SK-N-SH (cell line): ENCODE data around the gene C17orf114.

Experiments used
- CTCF ChIA-PET: fragments of 300-600, 350-600 bp; formaldehyde crosslinking; extraction: SDS; loops from one replicate; lab custom pipeline; 2021; lab: Yijun Ruan, JAX
- POLR2A ChIA-PET: fragments of 350-600 bp; sonication (Branson Sonifier 250); formaldehyde crosslinking; extraction: SDS; loops from one replicate; lab custom pipeline; 2020; ENCODE audit warnings: antibody characterized with exemption, inconsistent platforms; lab: Yijun Ruan, JAX
- DNase-seq: peaks from one replicate; pipeline ENCODE4 v3.0.0; 2012
- H2AFZ ChIP-seq: fragments of 200-600 bp; sonication (generic); 2 replicates; pipeline ENCODE4 v1.8.1; 2016; ENCODE audit warnings: antibody characterized with exemption, mild to moderate bottlenecking, low read depth
- H3F3A ChIP-seq: fragments of 200-600 bp; sonication (generic); replicated peaks from 2 replicates; pipeline ENCODE3; 2016; ENCODE audit warnings: antibody characterized with exemption, mild to moderate bottlenecking; ENCODE audit not compliant: insufficient read depth
- H3K27ac ChIP-seq, 2 experiments: fragments of 200-500 bp in 1 of 2; fragments of 200-600 bp in 1 of 2; sonication (Bioruptor generic) in 1 of 2; sonication (generic), shearing (Covaris generic) in 1 of 2; 2 replicates each; pipeline versions ENCODE4 v1.5.1 to v1.6.1; 2014 to 2016; ENCODE audit warnings: low read depth in 2 of 2, inconsistent platforms in 1 of 2, low read length in 1 of 2, mild to moderate bottlenecking in 1 of 2, mixed read lengths in 1 of 2
- H3K27me3 ChIP-seq: fragments of 200-600 bp; sonication (generic), shearing (Covaris generic); 2 replicates; pipeline ENCODE4 v1.6.1; 2016; ENCODE audit warnings: mixed run types; ENCODE audit not compliant: insufficient read depth
- H3K36me3 ChIP-seq, 2 experiments: fragments of 200-500 bp in 1 of 2; fragments of 200-600 bp in 1 of 2; sonication (Bioruptor generic) in 1 of 2; sonication (generic) in 1 of 2; replicated peaks in 1 of 2; 2 replicates each; pipeline versions ENCODE3 to v1.5.1; 2014 to 2016; ENCODE audit warnings: low read length in 1 of 2, mild to moderate bottlenecking in 1 of 2; ENCODE audit not compliant: insufficient read depth in 2 of 2, control insufficient read depth in 1 of 2
- H3K4me1 ChIP-seq, 2 experiments: fragments of 200-500 bp in 1 of 2; fragments of 200-600 bp in 1 of 2; sonication (Bioruptor generic) in 1 of 2; sonication (generic), shearing (Covaris generic) in 1 of 2; 2 replicates each; pipeline versions ENCODE4 v1.5.1 to v1.6.1; 2014 to 2016; ENCODE audit warnings: low read depth in 1 of 2, low read length in 1 of 2, mixed run types in 1 of 2; ENCODE audit not compliant: insufficient read depth in 2 of 2, control insufficient read depth in 1 of 2
- H3K4me2 ChIP-seq: fragments of 200-600 bp; sonication (generic), shearing (Covaris generic); 2 replicates; pipeline ENCODE4 v1.6.1; 2017; ENCODE audit warnings: mixed run types
- H3K4me3 ChIP-seq, 2 experiments: fragments of 200-500 bp in 1 of 2; fragments of 200-600 bp in 1 of 2; sonication (Bioruptor generic) in 1 of 2; sonication (generic), shearing (Covaris generic) in 1 of 2; 2 replicates each; pipeline versions ENCODE4 v1.5.1 to v1.8.1; 2014 to 2016; ENCODE audit warnings: low read depth in 2 of 2, inconsistent platforms in 1 of 2, low read length in 1 of 2, mild to moderate bottlenecking in 1 of 2, mixed read lengths in 1 of 2, moderate library complexity in 1 of 2
- H3K79me2 ChIP-seq: fragments of 200-600 bp; sonication (generic); 2 replicates; pipeline ENCODE4 v1.8.1; 2017; ENCODE audit warnings: mild to moderate bottlenecking; ENCODE audit not compliant: insufficient read depth
- H3K9ac ChIP-seq: fragments of 200-600 bp; sonication (generic); 2 replicates; pipeline ENCODE4 v1.6.1; 2017; ENCODE audit warnings: mixed run types
- H3K9me2 ChIP-seq: fragments of 200-600 bp; sonication (generic); 2 replicates; pipeline ENCODE4 v1.6.1; 2017; ENCODE audit warnings: mixed run types
- H3K9me3 ChIP-seq: fragments of 200-600 bp; sonication (generic); 2 replicates; pipeline ENCODE4 v1.6.1; 2017; ENCODE audit warnings: mixed run types, mild to moderate bottlenecking, moderate library complexity
- H4K20me1 ChIP-seq: fragments of 200-600 bp; sonication (generic); 2 replicates; pipeline ENCODE4 v1.6.1; 2017; ENCODE audit warnings: mild to moderate bottlenecking, mixed run types; ENCODE audit not compliant: insufficient read depth
- EZH2phosphoT487 ChIP-seq: fragments of 200-600 bp; sonication (generic); IDR thresholded peaks from 2 replicates; pipeline ENCODE4 v1.6.1; 2017; ENCODE audit warnings: low read depth, mixed run types, mild to moderate bottlenecking, antibody characterized with exemption, moderate library complexity, borderline replicate concordance
- FOSL2 ChIP-seq: IDR thresholded peaks from 2 replicates; pipeline ENCODE4 v1.4.0; 2012; ENCODE audit warnings: low read depth, mild to moderate bottlenecking, moderate library complexity, borderline replicate concordance
- JUND ChIP-seq: IDR thresholded peaks from 2 replicates; pipeline ENCODE4 v1.4.0; 2012
- MAX ChIP-seq: IDR thresholded peaks from 2 replicates; pipeline ENCODE4 v1.4.0; 2012; ENCODE audit warnings: low read depth
- MEF2A ChIP-seq: IDR thresholded peaks from 2 replicates; pipeline ENCODE4 v1.4.0; 2012; ENCODE audit warnings: low read depth, borderline replicate concordance
- MXI1 ChIP-seq: IDR thresholded peaks from 2 replicates; pipeline ENCODE4 v1.6.1; 2012; ENCODE audit warnings: mild to moderate bottlenecking, low read depth, low read length, improper control_type of control experiment
- PBX3 ChIP-seq: IDR thresholded peaks from 2 replicates; pipeline ENCODE4; 2012
- RCOR1 ChIP-seq: fragments of 150-350 bp; IDR thresholded peaks from 2 replicates; pipeline ENCODE4 v1.6.1; 2017; ENCODE audit warnings: antibody characterized with exemption, low read length
- RXRA ChIP-seq: IDR thresholded peaks from 2 replicates; pipeline ENCODE4 v1.4.0; 2012; ENCODE audit warnings: low read depth, mild to moderate bottlenecking, borderline replicate concordance
- SMC3 ChIP-seq: IDR thresholded peaks from 2 replicates; pipeline ENCODE4 v1.6.1; 2012; ENCODE audit warnings: low read depth, low read length, improper control_type of control experiment
- TEAD4 ChIP-seq: IDR thresholded peaks from 2 replicates; pipeline ENCODE4 v1.4.0; 2012; ENCODE audit warnings: mild to moderate bottlenecking, borderline replicate concordance; ENCODE audit not compliant: insufficient read depth
- WGBS: methylation state at CpG from one replicate; pipeline ENCODE4 v1.1.6; 2017; ENCODE audit warnings: low lambda C conversion rate; 5-methylcytosine and 5-hydroxymethylcytosine counted together
- TF ChIP-seq, protein P1 (sequence below): fragments of 200-600 bp; sonication (generic); IDR thresholded peaks from 2 replicates; pipeline ENCODE4 v1.6.1; 2017; ENCODE audit warnings: antibody characterized with exemption, mild to moderate bottlenecking, moderate library complexity
- TF ChIP-seq, protein P2 (sequence below): IDR thresholded peaks from 2 replicates; pipeline ENCODE4 v1.4.0; 2012; ENCODE audit warnings: low read depth, borderline replicate concordance
- TF ChIP-seq, protein P3 (sequence below): fragments of 150-350 bp; IDR thresholded peaks from 2 replicates; pipeline ENCODE4 v1.6.1; 2016; ENCODE audit warnings: mild to moderate bottlenecking, low read depth, low read length
- TF ChIP-seq, protein P4 (sequence below): IDR thresholded peaks from 2 replicates; pipeline ENCODE4 v1.6.1; 2012; ENCODE audit warnings: mild to moderate bottlenecking, low read depth, low read length, moderate library complexity

C17orf114 gene

DNA sequence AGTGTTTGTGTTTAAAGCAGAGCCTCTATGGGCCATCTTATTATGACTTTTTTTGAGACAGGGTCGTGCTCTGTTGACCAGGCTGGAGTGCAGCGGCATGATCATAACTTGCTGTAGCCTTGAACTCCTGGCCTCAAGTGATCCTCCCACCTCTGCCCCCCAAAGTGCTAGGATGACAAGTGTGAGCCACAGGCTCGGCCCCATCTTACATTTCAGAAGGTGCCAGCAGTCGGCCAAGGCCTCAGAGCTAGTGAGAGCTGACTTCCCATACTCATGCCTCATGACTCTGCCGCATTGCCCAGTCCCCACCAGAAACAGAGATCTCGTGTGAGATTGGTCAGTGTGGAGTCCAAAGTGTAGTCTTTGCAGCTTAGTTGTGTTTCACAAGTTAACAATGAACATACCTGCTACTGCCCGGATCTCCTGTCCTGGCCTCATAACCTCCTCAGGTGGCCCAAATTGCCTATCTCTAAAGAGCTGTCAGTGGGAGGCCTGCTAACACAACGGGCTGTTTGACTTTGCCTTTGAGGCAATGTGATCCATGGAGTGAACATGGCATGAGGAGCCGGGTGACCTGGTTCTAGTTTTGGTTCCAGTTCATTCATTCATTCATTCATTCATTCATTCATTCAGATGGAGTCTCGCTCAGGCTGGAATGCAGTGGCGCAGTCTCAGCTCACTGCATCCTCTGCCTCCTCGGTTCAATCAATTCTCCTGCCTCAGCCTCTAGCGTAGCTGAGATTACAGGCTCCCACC is 44.7 kb upstream of the C17orf114 start:
- Histone ChIP-seq H4K20me1 (peaks cover 71% of the 10 kb centered on the region), H3K27me3 (no peaks in the 10 kb centered on the region), H2AFZ (no peak overlapping the region), H3K4me3 (no peak overlapping the region), H3K9ac (no peak overlapping the region), H3K79me2 (peaks cover 90% of the 10 kb centered on the region), H3K36me3 (no peaks in the 10 kb centered on the region), H3K4me2 (no peak overlapping the region), H3K9me2 (no peaks in the 10 kb centered on the region), H3F3A (peaks cover 8% of the 10 kb centered on the region), H3K27ac (no peak overlapping the region), H3K9me3 (no peaks in the 10 kb centered on the region), H3K4me1 (peaks cover 0 to 2% of the 10 kb centered on the region in 2 experiments; a peak in 1 of 4 replicates)
- CTCF ChIA-PET, result interaction anchor here (1.2 to 1.7 kb wide), 2 partner anchors 9 to 57 kb away, joined by 3 to 7 read pairs; no protein-coding TSS in a partner anchor
- no peak for TF ChIP-seq SMC3
- TF ChIP-seq PBX3, result no peak
- no peak for TF ChIP-seq FOSL2
- TF ChIP-seq, protein P1, sequence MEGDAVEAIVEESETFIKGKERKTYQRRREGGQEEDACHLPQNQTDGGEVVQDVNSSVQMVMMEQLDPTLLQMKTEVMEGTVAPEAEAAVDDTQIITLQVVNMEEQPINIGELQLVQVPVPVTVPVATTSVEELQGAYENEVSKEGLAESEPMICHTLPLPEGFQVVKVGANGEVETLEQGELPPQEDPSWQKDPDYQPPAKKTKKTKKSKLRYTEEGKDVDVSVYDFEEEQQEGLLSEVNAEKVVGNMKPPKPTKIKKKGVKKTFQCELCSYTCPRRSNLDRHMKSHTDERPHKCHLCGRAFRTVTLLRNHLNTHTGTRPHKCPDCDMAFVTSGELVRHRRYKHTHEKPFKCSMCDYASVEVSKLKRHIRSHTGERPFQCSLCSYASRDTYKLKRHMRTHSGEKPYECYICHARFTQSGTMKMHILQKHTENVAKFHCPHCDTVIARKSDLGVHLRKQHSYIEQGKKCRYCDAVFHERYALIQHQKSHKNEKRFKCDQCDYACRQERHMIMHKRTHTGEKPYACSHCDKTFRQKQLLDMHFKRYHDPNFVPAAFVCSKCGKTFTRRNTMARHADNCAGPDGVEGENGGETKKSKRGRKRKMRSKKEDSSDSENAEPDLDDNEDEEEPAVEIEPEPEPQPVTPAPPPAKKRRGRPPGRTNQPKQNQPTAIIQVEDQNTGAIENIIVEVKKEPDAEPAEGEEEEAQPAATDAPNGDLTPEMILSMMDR, result no peak
- TF ChIP-seq, protein P2, sequence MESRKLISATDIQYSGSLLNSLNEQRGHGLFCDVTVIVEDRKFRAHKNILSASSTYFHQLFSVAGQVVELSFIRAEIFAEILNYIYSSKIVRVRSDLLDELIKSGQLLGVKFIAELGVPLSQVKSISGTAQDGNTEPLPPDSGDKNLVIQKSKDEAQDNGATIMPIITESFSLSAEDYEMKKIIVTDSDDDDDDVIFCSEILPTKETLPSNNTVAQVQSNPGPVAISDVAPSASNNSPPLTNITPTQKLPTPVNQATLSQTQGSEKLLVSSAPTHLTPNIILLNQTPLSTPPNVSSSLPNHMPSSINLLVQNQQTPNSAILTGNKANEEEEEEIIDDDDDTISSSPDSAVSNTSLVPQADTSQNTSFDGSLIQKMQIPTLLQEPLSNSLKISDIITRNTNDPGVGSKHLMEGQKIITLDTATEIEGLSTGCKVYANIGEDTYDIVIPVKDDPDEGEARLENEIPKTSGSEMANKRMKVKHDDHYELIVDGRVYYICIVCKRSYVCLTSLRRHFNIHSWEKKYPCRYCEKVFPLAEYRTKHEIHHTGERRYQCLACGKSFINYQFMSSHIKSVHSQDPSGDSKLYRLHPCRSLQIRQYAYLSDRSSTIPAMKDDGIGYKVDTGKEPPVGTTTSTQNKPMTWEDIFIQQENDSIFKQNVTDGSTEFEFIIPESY, result no peak
- no peak for TF ChIP-seq RXRA
- TF ChIP-seq, protein P3, sequence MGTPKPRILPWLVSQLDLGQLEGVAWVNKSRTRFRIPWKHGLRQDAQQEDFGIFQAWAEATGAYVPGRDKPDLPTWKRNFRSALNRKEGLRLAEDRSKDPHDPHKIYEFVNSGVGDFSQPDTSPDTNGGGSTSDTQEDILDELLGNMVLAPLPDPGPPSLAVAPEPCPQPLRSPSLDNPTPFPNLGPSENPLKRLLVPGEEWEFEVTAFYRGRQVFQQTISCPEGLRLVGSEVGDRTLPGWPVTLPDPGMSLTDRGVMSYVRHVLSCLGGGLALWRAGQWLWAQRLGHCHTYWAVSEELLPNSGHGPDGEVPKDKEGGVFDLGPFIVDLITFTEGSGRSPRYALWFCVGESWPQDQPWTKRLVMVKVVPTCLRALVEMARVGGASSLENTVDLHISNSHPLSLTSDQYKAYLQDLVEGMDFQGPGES, result no peak
- no peak for TF ChIP-seq RCOR1
- no peak for TF ChIP-seq JUND
- TF ChIP-seq TEAD4, result no peak
- no peak for TF ChIP-seq MAX
- no peak for TF ChIP-seq MXI1
- no peak for TF ChIP-seq EZH2phosphoT487
- no peak for TF ChIP-seq MEF2A
- TF ChIP-seq, protein P4, sequence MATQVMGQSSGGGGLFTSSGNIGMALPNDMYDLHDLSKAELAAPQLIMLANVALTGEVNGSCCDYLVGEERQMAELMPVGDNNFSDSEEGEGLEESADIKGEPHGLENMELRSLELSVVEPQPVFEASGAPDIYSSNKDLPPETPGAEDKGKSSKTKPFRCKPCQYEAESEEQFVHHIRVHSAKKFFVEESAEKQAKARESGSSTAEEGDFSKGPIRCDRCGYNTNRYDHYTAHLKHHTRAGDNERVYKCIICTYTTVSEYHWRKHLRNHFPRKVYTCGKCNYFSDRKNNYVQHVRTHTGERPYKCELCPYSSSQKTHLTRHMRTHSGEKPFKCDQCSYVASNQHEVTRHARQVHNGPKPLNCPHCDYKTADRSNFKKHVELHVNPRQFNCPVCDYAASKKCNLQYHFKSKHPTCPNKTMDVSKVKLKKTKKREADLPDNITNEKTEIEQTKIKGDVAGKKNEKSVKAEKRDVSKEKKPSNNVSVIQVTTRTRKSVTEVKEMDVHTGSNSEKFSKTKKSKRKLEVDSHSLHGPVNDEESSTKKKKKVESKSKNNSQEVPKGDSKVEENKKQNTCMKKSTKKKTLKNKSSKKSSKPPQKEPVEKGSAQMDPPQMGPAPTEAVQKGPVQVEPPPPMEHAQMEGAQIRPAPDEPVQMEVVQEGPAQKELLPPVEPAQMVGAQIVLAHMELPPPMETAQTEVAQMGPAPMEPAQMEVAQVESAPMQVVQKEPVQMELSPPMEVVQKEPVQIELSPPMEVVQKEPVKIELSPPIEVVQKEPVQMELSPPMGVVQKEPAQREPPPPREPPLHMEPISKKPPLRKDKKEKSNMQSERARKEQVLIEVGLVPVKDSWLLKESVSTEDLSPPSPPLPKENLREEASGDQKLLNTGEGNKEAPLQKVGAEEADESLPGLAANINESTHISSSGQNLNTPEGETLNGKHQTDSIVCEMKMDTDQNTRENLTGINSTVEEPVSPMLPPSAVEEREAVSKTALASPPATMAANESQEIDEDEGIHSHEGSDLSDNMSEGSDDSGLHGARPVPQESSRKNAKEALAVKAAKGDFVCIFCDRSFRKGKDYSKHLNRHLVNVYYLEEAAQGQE, result no peak
- WGBS, result 88% methylated on average over 13 of the region's 13 CpGs
- DNase-seq, result no peak
- POLR2A ChIA-PET, result no interaction called here
